ENCODE results near the gene CCDC12. TPM values are rescaled to one million over a fixed set of nuclear protein-coding genes. Genes with fewer than 3 reads are reported as not detected.

CCDC12 gene
- total RNA-seq, 1 donor from 2014 or later = 64.3 TPM

DNA sequence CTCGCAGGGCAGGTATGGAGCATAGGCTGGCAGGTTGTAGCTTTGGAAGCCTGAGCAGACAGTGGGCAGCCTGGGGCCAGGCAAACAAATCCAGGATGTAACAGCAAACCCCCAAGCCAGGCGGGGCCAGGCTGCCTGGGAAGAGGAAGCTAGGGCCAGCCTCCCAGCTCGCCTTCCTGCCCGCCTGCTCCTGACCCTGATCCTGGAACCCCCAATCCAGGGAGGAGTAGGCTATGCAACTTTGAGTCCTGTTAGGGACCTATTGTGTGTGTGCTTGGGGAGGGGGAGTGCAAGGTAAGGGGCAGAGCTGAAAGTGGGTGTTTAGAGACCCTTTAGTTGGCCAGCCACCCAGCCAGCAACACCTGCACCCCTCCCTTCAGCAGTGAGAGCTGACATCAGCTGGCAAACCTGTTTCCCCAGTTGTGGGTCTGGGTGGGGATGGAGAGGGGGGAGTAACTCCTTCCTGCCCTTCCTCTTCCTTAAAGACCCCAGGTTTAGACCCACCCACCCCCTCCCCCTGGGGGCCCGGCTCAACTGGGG is 5.5 kb upstream of the CCDC12 start:
- H3K4me3 Mint-ChIP-seq (ENCODE audit: low read depth) = peak overlapping the region; percentile 84
- H3K27me3 Mint-ChIP-seq = no peaks in the 10 kb centered on the region
- DNase-seq (ENCODE audit: low spot score, unreplicated experiment) = no peak
- no peaks in the 10 kb centered on the region for H3K9me3 Mint-ChIP-seq (ENCODE audit: low read depth)
- H3K4me1 Mint-ChIP-seq (ENCODE audit: low read depth) = peaks cover 47% of the 10 kb centered on the region
- H3K27ac Mint-ChIP-seq = peak overlapping the region; percentile 86
- peaks cover 1% of the 10 kb centered on the region for H3K36me3 Mint-ChIP-seq (ENCODE audit: insufficient read depth)
- TF ChIP-seq, protein P1, sequence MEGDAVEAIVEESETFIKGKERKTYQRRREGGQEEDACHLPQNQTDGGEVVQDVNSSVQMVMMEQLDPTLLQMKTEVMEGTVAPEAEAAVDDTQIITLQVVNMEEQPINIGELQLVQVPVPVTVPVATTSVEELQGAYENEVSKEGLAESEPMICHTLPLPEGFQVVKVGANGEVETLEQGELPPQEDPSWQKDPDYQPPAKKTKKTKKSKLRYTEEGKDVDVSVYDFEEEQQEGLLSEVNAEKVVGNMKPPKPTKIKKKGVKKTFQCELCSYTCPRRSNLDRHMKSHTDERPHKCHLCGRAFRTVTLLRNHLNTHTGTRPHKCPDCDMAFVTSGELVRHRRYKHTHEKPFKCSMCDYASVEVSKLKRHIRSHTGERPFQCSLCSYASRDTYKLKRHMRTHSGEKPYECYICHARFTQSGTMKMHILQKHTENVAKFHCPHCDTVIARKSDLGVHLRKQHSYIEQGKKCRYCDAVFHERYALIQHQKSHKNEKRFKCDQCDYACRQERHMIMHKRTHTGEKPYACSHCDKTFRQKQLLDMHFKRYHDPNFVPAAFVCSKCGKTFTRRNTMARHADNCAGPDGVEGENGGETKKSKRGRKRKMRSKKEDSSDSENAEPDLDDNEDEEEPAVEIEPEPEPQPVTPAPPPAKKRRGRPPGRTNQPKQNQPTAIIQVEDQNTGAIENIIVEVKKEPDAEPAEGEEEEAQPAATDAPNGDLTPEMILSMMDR (IDR thresholded peaks at IDR 0.05; ENCODE audit: unreplicated experiment) = no peak

DNA sequence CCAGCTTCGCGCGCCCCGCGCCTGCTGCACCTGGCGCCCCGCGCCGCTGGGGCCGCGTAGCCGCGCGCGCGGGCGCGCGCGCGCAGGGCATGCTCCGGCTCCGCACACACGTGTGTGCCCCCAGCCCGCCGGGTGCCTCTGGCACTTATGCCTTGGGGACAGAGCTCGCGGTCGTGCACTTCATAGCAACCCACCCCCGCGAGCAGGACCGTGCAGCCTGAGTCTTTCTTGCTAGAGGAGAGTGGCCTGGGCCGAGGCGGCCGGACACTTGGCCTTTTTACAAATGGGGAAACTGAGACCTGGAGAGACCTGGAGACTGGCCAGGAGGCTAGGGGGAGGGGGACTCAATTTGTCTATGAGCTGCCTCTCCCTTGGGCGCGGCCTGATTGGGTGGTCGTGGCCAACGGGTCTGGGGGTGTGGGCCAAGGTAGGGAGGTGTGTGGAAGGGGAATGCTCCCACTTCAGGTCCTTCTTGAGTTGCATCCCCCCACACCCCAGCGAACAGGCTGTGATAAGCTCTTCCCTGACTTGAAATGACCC is 3.5 kb upstream of the CCDC12 start:
- H3K27me3 Mint-ChIP-seq = no peaks in the 10 kb centered on the region
- H3K4me1 Mint-ChIP-seq (ENCODE audit: low read depth) = peaks cover 47% of the 10 kb centered on the region
- H3K36me3 Mint-ChIP-seq (ENCODE audit: insufficient read depth) = peaks cover 3% of the 10 kb centered on the region
- peak overlapping the region; percentile 59 for H3K27ac Mint-ChIP-seq
- no peak for DNase-seq (ENCODE audit: low spot score, unreplicated experiment)
- TF ChIP-seq, protein P1 (IDR thresholded peaks at IDR 0.05; ENCODE audit: unreplicated experiment) = no peak
- peak overlapping the region; percentile 84 for H3K4me3 Mint-ChIP-seq (ENCODE audit: low read depth)
- no peaks in the 10 kb centered on the region for H3K9me3 Mint-ChIP-seq (ENCODE audit: low read depth)

DNA sequence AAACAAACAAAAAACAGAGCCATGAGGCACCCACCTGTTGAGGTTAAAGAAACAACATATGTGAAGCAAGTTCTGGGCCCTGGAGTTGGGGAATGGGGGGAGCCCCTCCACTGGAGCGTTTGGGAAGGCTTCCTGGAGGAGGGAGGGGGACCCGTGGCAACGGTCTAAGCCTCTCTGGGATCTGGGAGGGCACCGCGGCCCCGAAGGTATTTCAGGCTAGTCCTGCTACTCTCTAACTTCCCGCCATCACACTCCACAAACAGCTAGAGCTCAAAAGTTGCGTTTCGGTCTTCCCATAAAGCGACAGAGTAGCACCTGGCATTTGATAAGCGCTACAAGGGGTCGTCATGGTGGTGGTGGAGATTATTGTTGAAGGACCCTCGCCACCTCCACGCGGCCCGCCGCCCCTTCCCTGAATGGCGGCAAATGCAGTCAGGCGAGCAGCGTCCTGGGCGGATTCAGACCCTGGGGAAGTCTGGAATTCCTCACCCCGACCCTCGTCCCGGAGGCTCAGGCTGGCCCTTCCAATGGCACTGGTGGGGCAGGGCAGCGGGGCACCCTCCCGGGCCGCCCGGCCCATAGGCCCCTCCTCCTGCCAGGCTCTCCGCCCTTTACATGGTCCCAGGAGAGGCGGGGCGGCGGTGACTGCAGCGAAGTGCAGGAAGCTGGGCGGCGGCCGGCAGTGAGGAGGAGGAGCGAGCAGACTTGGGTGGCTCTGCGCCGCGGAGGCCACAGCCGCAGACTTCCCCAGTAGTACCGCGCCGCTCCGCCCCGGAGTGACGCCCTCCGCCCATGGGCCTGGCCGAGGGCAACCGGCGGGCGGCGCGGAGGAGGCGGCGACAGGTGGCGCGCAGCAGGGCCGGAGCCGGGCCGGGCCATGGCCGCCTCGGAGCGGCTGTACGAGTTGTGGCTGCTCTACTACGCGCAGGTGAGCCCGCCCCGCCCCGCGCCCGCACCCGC is 2.7 kb upstream of the CCDC12 start, which contains the start of gene NBEAL2:
NBEAL2 (plus strand) TSS at position 682 of the 960 bp plus-strand sequence; CDS start at position 878, 196 bp downstream.
- peak; percentile 81 for DNase-seq (ENCODE audit: low spot score, unreplicated experiment)
- H3K36me3 Mint-ChIP-seq (ENCODE audit: insufficient read depth) = peaks cover 6% of the 10 kb centered on the region
- peak within 1 kb of the TSS; percentile 98 for H3K27ac Mint-ChIP-seq
- no peaks in the 10 kb centered on the region for H3K27me3 Mint-ChIP-seq
- H3K9me3 Mint-ChIP-seq (ENCODE audit: low read depth) = no peaks in the 10 kb centered on the region
- peaks cover 51% of the 10 kb centered on the region for H3K4me1 Mint-ChIP-seq (ENCODE audit: low read depth)
- TF ChIP-seq, protein P1 (IDR thresholded peaks at IDR 0.05; ENCODE audit: unreplicated experiment) = peak; percentile 14
- peak within 1 kb of the TSS; percentile 84 for H3K4me3 Mint-ChIP-seq (ENCODE audit: low read depth)

DNA sequence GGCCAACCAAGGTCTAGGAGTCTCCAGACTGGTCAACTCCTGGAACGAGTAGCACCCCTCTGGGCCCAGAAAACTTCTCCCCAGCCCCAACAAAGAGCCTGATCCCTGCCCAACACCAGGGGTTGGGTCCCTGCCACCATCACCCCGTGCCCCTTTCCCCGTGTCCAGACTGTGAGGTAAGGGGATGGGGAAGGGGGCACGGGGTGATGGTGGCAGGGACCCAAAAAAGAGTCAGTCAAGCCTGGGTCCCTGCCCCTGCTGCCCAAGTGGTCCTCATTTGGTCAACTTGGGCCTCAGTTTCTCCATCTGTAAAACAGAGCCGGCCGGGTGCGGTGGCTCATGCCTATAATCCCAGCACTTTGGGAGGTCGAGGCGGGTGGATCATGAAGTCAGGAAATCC is 1.8 kb upstream of the CCDC12 start:
- Mint-ChIP-seq H3K27ac (peak overlapping the region; percentile 99), H3K4me1 (ENCODE audit: low read depth) (peaks cover 50% of the 10 kb centered on the region), H3K4me3 (ENCODE audit: low read depth) (peak overlapping the region; percentile 99), H3K9me3 (ENCODE audit: low read depth) (no peaks in the 10 kb centered on the region), H3K36me3 (ENCODE audit: insufficient read depth) (peaks cover 6% of the 10 kb centered on the region), H3K27me3 (no peaks in the 10 kb centered on the region)
- TF ChIP-seq, protein P1 (IDR thresholded peaks at IDR 0.05; ENCODE audit: unreplicated experiment) = no peak
- no peak for DNase-seq (ENCODE audit: low spot score, unreplicated experiment)

DNA sequence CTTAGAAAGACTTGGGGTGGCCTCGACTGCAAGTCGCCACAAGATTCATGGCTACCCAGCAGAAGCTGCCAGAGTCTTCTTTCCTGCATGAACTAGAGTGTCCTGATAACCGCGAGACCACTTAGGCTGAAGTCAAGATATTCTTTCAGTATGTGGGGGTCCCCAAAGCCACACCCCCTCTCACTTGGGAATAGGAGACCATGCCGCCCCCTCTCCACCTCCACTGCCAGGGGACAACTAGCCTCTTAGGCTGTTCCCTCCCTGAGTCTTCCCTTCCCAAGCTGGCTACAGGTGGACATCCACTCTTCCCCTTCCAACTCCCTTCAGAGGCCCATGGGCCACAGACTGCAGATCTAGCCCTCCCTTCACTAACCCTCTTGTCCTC is 1.3 kb upstream of the CCDC12 start:
- H3K9me3 Mint-ChIP-seq (ENCODE audit: low read depth) = no peaks in the 10 kb centered on the region
- peaks cover 6% of the 10 kb centered on the region for H3K36me3 Mint-ChIP-seq (ENCODE audit: insufficient read depth)
- no peaks in the 10 kb centered on the region for H3K27me3 Mint-ChIP-seq
- H3K4me3 Mint-ChIP-seq (ENCODE audit: low read depth) = peak overlapping the region; percentile 99
- TF ChIP-seq, protein P1 (IDR thresholded peaks at IDR 0.05; ENCODE audit: unreplicated experiment) = no peak
- H3K4me1 Mint-ChIP-seq (ENCODE audit: low read depth) = peaks cover 49% of the 10 kb centered on the region
- peak overlapping the region; percentile 99 for H3K27ac Mint-ChIP-seq
- no peak for DNase-seq (ENCODE audit: low spot score, unreplicated experiment)

Data from progenitor cell of endocrine pancreas (in vitro differentiated cells).